SK-N-SH treated with all-trans-retinoic acid at 6 μM for 48 hours (cell line): ENCODE results near the gene PRICKLE1.

ENCODE experiments used
- ATAC-seq: fragments of 200-7000 bp; cut with Tn5 transposase; 3 replicates; pipeline ENCODE4 v1.9.1; 2020; ENCODE audit warnings: mild to moderate bottlenecking, moderate library complexity
- ARNTL ChIP-seq: fragments of 450-650 bp; formaldehyde crosslinking; IDR thresholded peaks from 2 replicates; pipeline ENCODE4 v1.5.0; 2020; ENCODE audit warnings: low read depth, mild to moderate bottlenecking, moderate library complexity, borderline replicate concordance
- BACH2 ChIP-seq: fragments of 250-450 bp; sonication (Bioruptor Pico); IDR thresholded peaks from 2 replicates; pipeline ENCODE4 v1.9.0; 2021; ENCODE audit warnings: mild to moderate bottlenecking, borderline replicate concordance
- CSDC2 ChIP-seq: fragments of 250-450 bp; sonication (Bioruptor Pico); IDR thresholded peaks from 2 replicates; pipeline ENCODE4 v1.5.0; 2020; ENCODE audit warnings: mild to moderate bottlenecking, moderate library complexity
- ESRRG ChIP-seq: fragments of 250-450 bp; sonication (Bioruptor Pico); IDR thresholded peaks from 2 replicates; pipeline ENCODE4 v1.6.1; 2021; ENCODE audit warnings: mild to moderate bottlenecking
- GLIS3 ChIP-seq: fragments of 250-450 bp; sonication (Bioruptor Pico); IDR thresholded peaks from 2 replicates; pipeline ENCODE4 v1.5.0; 2020; ENCODE audit warnings: mild to moderate bottlenecking, moderate library complexity
- OSR1 ChIP-seq: fragments of 250-450 bp; sonication (Bioruptor Pico); IDR thresholded peaks from 2 replicates; pipeline ENCODE4 v1.8.0; 2022; ENCODE audit warnings: moderate library complexity, mild to moderate bottlenecking, inconsistent platforms
- PPARA ChIP-seq: fragments of 250-450 bp; sonication (Bioruptor Pico); IDR thresholded peaks from 2 replicates; pipeline ENCODE4 v1.5.0; 2020; ENCODE audit warnings: mild to moderate bottlenecking, borderline replicate concordance
- RARB ChIP-seq: fragments of 250-450 bp; sonication (Bioruptor Pico); IDR thresholded peaks from 2 replicates; pipeline ENCODE4 v1.8.0; 2021; ENCODE audit warnings: mild to moderate bottlenecking, moderate library complexity
- SNAI2 ChIP-seq: fragments of 250-450 bp; sonication (Bioruptor Pico); IDR thresholded peaks from 2 replicates; pipeline ENCODE4 v1.5.0; 2020; ENCODE audit warnings: mild to moderate bottlenecking, moderate library complexity
- TCF4 ChIP-seq: fragments of 250-450 bp; sonication (Bioruptor Pico); IDR thresholded peaks from 2 replicates; pipeline ENCODE4 v1.8.0; 2021; ENCODE audit warnings: mild to moderate bottlenecking, moderate library complexity, borderline replicate concordance
- TOX ChIP-seq: fragments of 250-450 bp; sonication (Bioruptor Pico); IDR thresholded peaks from 2 replicates; pipeline ENCODE4 v1.8.0; 2021; ENCODE audit warnings: mild to moderate bottlenecking, moderate library complexity, borderline replicate concordance
- ZC3H10 ChIP-seq: fragments of 250-450 bp; sonication (Bioruptor Pico); IDR thresholded peaks from 2 replicates; pipeline ENCODE4 v1.5.1; 2021; ENCODE audit warnings: mild to moderate bottlenecking, moderate library complexity
- ZFP3 ChIP-seq: fragments of 250-450 bp; sonication (Bioruptor Pico); IDR thresholded peaks from 2 replicates; pipeline ENCODE4 v1.5.0; 2020; ENCODE audit warnings: mild to moderate bottlenecking, moderate library complexity
- ZFP30 ChIP-seq: fragments of 450-650 bp; formaldehyde crosslinking; IDR thresholded peaks from 2 replicates; pipeline ENCODE4 v1.5.0; 2022; ENCODE audit warnings: mild to moderate bottlenecking, moderate library complexity
- ZNF565 ChIP-seq: fragments of 450-650 bp; formaldehyde crosslinking; conservative IDR thresholded peaks from 2 replicates; pipeline ENCODE4 v1.5.0; 2020; ENCODE audit warnings: low read depth, mild to moderate bottlenecking, moderate library complexity
- ZNF70 ChIP-seq: fragments of 450-650 bp; formaldehyde crosslinking; IDR thresholded peaks from 2 replicates; pipeline ENCODE4 v1.5.0; 2020; ENCODE audit warnings: mild to moderate bottlenecking, moderate library complexity
- ZNF8 ChIP-seq: fragments of 450-650 bp; formaldehyde crosslinking; IDR thresholded peaks from 2 replicates; pipeline ENCODE4 v1.5.0; 2020; ENCODE audit warnings: mild to moderate bottlenecking, moderate library complexity
- TF ChIP-seq, protein P1 (sequence below): fragments of 250-450 bp; sonication (Bioruptor Pico); IDR thresholded peaks from 2 replicates; pipeline ENCODE4 v1.5.1; 2021; ENCODE audit warnings: mild to moderate bottlenecking, moderate library complexity
- TF ChIP-seq, protein P2 (sequence below): fragments of 250-450 bp; sonication (Bioruptor Pico); IDR thresholded peaks from 2 replicates; pipeline ENCODE4 v1.5.0; 2020; ENCODE audit warnings: mild to moderate bottlenecking, moderate library complexity
- TF ChIP-seq, protein P3 (sequence below): fragments of 250-450 bp; sonication (Bioruptor Pico); IDR thresholded peaks from 2 replicates; pipeline ENCODE4 v1.8.0; 2020; ENCODE audit warnings: mild to moderate bottlenecking, moderate library complexity, borderline replicate concordance
- TF ChIP-seq, protein P4 (sequence below): fragments of 250-450 bp; sonication (Bioruptor Pico); IDR thresholded peaks from 2 replicates; pipeline ENCODE4 v1.5.1; 2020; ENCODE audit warnings: low read depth, mild to moderate bottlenecking, moderate library complexity
- TF ChIP-seq, protein P5 (sequence below): fragments of 250-450 bp; sonication (Bioruptor Pico); IDR thresholded peaks from 2 replicates; pipeline ENCODE4 v1.8.0; 2021; ENCODE audit warnings: low read depth, mild to moderate bottlenecking, moderate library complexity, borderline replicate concordance

The PRICKLE1 gene

DNA sequence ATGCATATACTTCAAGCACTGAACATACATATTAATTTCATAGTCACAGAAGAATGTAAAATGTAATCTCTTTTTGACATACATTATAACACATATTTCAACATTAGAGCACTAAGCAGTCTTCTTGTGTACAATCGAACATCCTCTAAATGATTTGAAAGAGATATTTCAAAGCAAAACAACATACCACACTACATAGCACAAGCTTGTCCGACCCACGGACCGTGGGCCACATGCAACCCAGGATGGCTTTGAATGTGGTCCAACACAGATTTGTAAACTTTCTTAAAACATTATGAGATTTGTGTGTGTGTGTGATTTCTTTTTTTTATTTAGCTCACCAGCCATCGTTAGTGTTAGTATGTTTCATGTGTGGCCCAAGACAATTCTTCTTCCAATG is 7.0 kb downstream of the PRICKLE1 start:
- TF ChIP-seq ZNF70 (CRISPR knock-in tag): no peak
- no peak for ATAC-seq

DNA sequence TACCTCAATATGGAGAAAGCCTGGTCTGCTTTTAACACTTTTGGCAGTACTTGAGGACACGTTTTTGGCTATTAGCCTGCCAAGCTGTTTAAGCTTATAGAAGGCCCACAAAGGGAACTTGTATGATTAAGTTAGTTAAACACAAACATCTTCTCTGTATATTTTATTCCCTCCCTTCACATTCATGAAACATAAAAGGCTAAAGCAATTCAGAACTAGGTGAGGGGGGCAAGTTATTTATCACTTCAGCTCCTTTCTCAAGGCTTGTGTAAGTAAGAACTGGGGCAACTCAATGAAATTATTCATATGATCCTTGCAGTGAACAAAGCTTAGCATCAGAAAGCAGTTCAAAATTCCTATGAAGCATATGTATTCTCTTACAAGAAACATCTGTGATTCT is 7.5 kb downstream of the PRICKLE1 start:
- ATAC-seq: no peak
- no peak for TF ChIP-seq SNAI2 (CRISPR knock-in tag)
- TF ChIP-seq, protein P1, sequence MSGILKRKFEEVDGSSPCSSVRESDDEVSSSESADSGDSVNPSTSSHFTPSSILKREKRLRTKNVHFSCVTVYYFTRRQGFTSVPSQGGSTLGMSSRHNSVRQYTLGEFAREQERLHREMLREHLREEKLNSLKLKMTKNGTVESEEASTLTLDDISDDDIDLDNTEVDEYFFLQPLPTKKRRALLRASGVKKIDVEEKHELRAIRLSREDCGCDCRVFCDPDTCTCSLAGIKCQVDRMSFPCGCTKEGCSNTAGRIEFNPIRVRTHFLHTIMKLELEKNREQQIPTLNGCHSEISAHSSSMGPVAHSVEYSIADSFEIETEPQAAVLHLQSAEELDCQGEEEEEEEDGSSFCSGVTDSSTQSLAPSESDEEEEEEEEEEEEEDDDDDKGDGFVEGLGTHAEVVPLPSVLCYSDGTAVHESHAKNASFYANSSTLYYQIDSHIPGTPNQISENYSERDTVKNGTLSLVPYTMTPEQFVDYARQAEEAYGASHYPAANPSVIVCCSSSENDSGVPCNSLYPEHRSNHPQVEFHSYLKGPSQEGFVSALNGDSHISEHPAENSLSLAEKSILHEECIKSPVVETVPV: no peak
- TF ChIP-seq GLIS3 (CRISPR knock-in tag): no peak
- TF ChIP-seq ESRRG (CRISPR knock-in tag): no peak
- no peak for TF ChIP-seq ZFP30
- TF ChIP-seq ZNF565: no peak
- no peak for TF ChIP-seq TCF4 (CRISPR knock-in tag)
- TF ChIP-seq, protein P2, sequence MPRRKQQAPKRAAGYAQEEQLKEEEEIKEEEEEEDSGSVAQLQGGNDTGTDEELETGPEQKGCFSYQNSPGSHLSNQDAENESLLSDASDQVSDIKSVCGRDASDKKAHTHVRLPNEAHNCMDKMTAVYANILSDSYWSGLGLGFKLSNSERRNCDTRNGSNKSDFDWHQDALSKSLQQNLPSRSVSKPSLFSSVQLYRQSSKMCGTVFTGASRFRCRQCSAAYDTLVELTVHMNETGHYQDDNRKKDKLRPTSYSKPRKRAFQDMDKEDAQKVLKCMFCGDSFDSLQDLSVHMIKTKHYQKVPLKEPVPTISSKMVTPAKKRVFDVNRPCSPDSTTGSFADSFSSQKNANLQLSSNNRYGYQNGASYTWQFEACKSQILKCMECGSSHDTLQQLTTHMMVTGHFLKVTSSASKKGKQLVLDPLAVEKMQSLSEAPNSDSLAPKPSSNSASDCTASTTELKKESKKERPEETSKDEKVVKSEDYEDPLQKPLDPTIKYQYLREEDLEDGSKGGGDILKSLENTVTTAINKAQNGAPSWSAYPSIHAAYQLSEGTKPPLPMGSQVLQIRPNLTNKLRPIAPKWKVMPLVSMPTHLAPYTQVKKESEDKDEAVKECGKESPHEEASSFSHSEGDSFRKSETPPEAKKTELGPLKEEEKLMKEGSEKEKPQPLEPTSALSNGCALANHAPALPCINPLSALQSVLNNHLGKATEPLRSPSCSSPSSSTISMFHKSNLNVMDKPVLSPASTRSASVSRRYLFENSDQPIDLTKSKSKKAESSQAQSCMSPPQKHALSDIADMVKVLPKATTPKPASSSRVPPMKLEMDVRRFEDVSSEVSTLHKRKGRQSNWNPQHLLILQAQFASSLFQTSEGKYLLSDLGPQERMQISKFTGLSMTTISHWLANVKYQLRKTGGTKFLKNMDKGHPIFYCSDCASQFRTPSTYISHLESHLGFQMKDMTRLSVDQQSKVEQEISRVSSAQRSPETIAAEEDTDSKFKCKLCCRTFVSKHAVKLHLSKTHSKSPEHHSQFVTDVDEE (CRISPR knock-in tag): no peak
- TF ChIP-seq, protein P3, sequence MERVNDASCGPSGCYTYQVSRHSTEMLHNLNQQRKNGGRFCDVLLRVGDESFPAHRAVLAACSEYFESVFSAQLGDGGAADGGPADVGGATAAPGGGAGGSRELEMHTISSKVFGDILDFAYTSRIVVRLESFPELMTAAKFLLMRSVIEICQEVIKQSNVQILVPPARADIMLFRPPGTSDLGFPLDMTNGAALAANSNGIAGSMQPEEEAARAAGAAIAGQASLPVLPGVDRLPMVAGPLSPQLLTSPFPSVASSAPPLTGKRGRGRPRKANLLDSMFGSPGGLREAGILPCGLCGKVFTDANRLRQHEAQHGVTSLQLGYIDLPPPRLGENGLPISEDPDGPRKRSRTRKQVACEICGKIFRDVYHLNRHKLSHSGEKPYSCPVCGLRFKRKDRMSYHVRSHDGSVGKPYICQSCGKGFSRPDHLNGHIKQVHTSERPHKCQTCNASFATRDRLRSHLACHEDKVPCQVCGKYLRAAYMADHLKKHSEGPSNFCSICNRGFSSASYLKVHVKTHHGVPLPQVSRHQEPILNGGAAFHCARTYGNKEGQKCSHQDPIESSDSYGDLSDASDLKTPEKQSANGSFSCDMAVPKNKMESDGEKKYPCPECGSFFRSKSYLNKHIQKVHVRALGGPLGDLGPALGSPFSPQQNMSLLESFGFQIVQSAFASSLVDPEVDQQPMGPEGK (CRISPR knock-in tag): no peak
- TF ChIP-seq TOX: no peak
- TF ChIP-seq ZC3H10: no peak
- no peak for TF ChIP-seq ZFP3 (CRISPR knock-in tag)
- TF ChIP-seq CSDC2 (CRISPR knock-in tag): no peak
- TF ChIP-seq OSR1 (CRISPR knock-in tag): no peak
- TF ChIP-seq ZNF70 (CRISPR knock-in tag): no peak
- TF ChIP-seq ARNTL: no peak
- TF ChIP-seq, protein P4, sequence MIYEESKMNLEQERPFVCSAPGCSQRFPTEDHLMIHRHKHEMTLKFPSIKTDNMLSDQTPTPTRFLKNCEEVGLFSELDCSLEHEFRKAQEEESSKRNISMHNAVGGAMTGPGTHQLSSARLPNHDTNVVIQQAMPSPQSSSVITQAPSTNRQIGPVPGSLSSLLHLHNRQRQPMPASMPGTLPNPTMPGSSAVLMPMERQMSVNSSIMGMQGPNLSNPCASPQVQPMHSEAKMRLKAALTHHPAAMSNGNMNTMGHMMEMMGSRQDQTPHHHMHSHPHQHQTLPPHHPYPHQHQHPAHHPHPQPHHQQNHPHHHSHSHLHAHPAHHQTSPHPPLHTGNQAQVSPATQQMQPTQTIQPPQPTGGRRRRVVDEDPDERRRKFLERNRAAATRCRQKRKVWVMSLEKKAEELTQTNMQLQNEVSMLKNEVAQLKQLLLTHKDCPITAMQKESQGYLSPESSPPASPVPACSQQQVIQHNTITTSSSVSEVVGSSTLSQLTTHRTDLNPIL (CRISPR knock-in tag): no peak
- no peak for TF ChIP-seq RARB
- no peak for TF ChIP-seq BACH2
- TF ChIP-seq, all 23 proteins: peak for 0

DNA sequence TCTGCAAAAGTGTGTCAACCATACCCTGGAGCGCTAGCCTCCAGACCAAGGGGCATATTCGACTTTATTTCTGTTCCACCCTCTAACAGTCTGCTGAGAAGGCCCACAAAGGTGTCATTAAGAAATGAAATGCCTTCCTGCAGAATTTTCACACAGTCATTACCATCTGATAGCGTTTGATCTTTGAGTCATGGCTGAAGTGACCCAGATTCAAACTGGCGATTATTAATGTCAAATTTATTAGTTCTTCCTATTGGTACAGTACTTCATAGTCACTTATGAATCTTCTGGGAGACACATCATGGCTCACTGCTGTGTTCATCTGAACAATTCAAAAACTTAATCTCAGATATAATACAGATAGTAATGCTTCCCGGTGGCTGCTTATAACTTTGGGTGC is 13.2 kb downstream of the PRICKLE1 start:
- TF ChIP-seq PPARA (CRISPR knock-in tag) (no peak), ZNF8 (CRISPR knock-in tag) (no peak), ZFP3 (CRISPR knock-in tag) (no peak), ZNF70 (CRISPR knock-in tag) (no peak)
- TF ChIP-seq, protein P2 (CRISPR knock-in tag): no peak
- TF ChIP-seq, protein P3 (CRISPR knock-in tag): no peak
- TF ChIP-seq, protein P5, sequence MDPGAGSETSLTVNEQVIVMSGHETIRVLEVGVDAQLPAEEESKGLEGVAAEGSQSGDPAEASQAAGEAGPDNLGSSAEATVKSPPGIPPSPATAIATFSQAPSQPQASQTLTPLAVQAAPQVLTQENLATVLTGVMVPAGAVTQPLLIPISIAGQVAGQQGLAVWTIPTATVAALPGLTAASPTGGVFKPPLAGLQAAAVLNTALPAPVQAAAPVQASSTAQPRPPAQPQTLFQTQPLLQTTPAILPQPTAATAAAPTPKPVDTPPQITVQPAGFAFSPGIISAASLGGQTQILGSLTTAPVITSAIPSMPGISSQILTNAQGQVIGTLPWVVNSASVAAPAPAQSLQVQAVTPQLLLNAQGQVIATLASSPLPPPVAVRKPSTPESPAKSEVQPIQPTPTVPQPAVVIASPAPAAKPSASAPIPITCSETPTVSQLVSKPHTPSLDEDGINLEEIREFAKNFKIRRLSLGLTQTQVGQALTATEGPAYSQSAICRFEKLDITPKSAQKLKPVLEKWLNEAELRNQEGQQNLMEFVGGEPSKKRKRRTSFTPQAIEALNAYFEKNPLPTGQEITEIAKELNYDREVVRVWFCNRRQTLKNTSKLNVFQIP: no peak
- ATAC-seq: no peak
